HepG2 (cell line): Measurements from ENCODE around the gene ACBD6. TPM values are rescaled to one million over a fixed set of nuclear protein-coding genes. Genes with fewer than 3 reads are reported as not detected.

Experiments
- CEBPG ChIP-seq: IDR thresholded peaks from 2 replicates; pipeline ENCODE4 v1.6.1; 2016
- FOXP1 ChIP-seq, 2 experiments: fragments of 450-650 bp in 1 of 2; IDR thresholded peaks; 2 replicates each; pipeline ENCODE4 v1.6.1; 2017 to 2018; ENCODE audit warnings: antibody characterized with exemption in 1 of 2
- GATAD2A ChIP-seq: IDR thresholded peaks from 2 replicates; pipeline ENCODE4 v1.6.1; 2016
- GLI4 ChIP-seq: sonication (generic); formaldehyde crosslinking; IDR thresholded peaks from 2 replicates; pipeline ENCODE4 v1.5.1; 2020; ENCODE audit warnings: missing genetic modification reagents, mild to moderate bottlenecking, moderate library complexity, borderline replicate concordance
- HNF4A ChIP-seq: sonication (generic); formaldehyde crosslinking; IDR thresholded peaks from 2 replicates; pipeline ENCODE4 v1.4.0; 2020; ENCODE audit warnings: missing genetic modification reagents
- ISL2 ChIP-seq: sonication (generic); formaldehyde crosslinking; IDR thresholded peaks from 2 replicates; pipeline ENCODE4 v1.5.0; 2020; ENCODE audit warnings: missing genetic modification reagents
- JUND ChIP-seq: sonication (generic); formaldehyde crosslinking; IDR thresholded peaks from 2 replicates; pipeline ENCODE4 v1.8.0; 2022; ENCODE audit warnings: mild to moderate bottlenecking, missing genetic modification reagents
- KDM1A ChIP-seq: IDR thresholded peaks from 2 replicates; pipeline ENCODE4 v1.6.1; 2016; ENCODE audit warnings: missing compliant biosample characterization
- MTF2 ChIP-seq: sonication (generic); formaldehyde crosslinking; IDR thresholded peaks from 2 replicates; pipeline ENCODE4 v1.5.0; 2020; ENCODE audit warnings: missing genetic modification reagents, borderline replicate concordance
- RELA ChIP-seq: sonication (generic); formaldehyde crosslinking; IDR thresholded peaks from 2 replicates; pipeline ENCODE4 v1.4.0; 2020; ENCODE audit warnings: missing genetic modification reagents
- SIN3A ChIP-seq: IDR thresholded peaks from 2 replicates; pipeline ENCODE4 v1.6.1; 2011; ENCODE audit warnings: low read depth, mild to moderate bottlenecking, control low read depth, low read length, borderline replicate concordance
- SMC3 ChIP-seq: IDR thresholded peaks from 2 replicates; pipeline ENCODE4 v1.6.1; 2011; ENCODE audit warnings: low read length, improper control_type of control experiment
- ZNF333 ChIP-seq: sonication (generic); formaldehyde crosslinking; IDR thresholded peaks from 2 replicates; pipeline ENCODE4 v1.4.0; 2020; ENCODE audit warnings: mild to moderate bottlenecking, missing genetic modification reagents, borderline replicate concordance
- ZNF441 ChIP-seq: sonication (generic); formaldehyde crosslinking; IDR thresholded peaks from 2 replicates; pipeline ENCODE4 v1.7.0; 2021; ENCODE audit warnings: missing genetic modification reagents, borderline replicate concordance
- polyA plus RNA-seq, 8 experiments: library from polyadenylated mRNA; depleted of rRNA in 3 of 8; stranded (reverse) in 7 of 8; unstranded in 1 of 8; fragments of >200 nt; fragmentation: Illumina TruSeq in 4 of 8; extraction: Trizol in 4 of 8; gene quantifications; 2 replicates each; pipeline versions ENCODE4 v1.2.1 to v1.2.3, GENCODE V29; 2011 to 2016; ENCODE audit warnings: low read depth in 4 of 8, missing spikeins in 1 of 8, mixed read lengths in 1 of 8; ENCODE audit not compliant: insufficient read depth in 1 of 8
- total RNA-seq, 5 experiments: library from RNA; depleted of rRNA; stranded (reverse); fragments of >200 nt; fragmentation: Illumina TruSeq; extraction: Trizol; gene quantifications; 2 replicates each; pipeline ENCODE4 v1.2.3, GENCODE V29; 2016; ENCODE audit warnings: low read depth in 1 of 5
- TF ChIP-seq, protein P1 (sequence below): sonication (generic); formaldehyde crosslinking; IDR thresholded peaks from 2 replicates; pipeline ENCODE4 v1.5.0; 2020; ENCODE audit warnings: mild to moderate bottlenecking, missing genetic modification reagents
- TF ChIP-seq, protein P2 (sequence below), 2 experiments: fragments of 450-650 bp in 1 of 2; sonication (generic) in 1 of 2; formaldehyde crosslinking; IDR thresholded peaks; 2 replicates each; pipeline versions ENCODE4 v1.5.0 to v1.8.0; 2020 to 2022; ENCODE audit warnings: mild to moderate bottlenecking in 1 of 2, missing genetic modification reagents in 1 of 2
- TF ChIP-seq, protein P3 (sequence below): sonication (generic); formaldehyde crosslinking; IDR thresholded peaks from 2 replicates; pipeline ENCODE4 v1.4.0; 2020; ENCODE audit warnings: missing genetic modification reagents
- TF ChIP-seq, protein P4 (sequence below): sonication (generic); formaldehyde crosslinking; IDR thresholded peaks from 2 replicates; pipeline ENCODE4 v1.4.0; 2020; ENCODE audit warnings: missing genetic modification reagents
- TF ChIP-seq, protein P5 (sequence below): sonication (generic); formaldehyde crosslinking; conservative IDR thresholded peaks from 2 replicates; pipeline ENCODE4 v1.8.0; 2022; ENCODE audit warnings: missing genetic modification reagents
- TF ChIP-seq, protein P6 (sequence below): sonication (generic); formaldehyde crosslinking; IDR thresholded peaks from 2 replicates; pipeline ENCODE4 v1.4.0; 2020; ENCODE audit warnings: mild to moderate bottlenecking, missing genetic modification reagents

Gene ACBD6
- total and polyA plus RNA-seq, 2 of the 13 experiments (the other 11 are each of a cell fraction or from before 2014, with no cell fraction given) = 33.5 to 47.2 TPM

DNA sequence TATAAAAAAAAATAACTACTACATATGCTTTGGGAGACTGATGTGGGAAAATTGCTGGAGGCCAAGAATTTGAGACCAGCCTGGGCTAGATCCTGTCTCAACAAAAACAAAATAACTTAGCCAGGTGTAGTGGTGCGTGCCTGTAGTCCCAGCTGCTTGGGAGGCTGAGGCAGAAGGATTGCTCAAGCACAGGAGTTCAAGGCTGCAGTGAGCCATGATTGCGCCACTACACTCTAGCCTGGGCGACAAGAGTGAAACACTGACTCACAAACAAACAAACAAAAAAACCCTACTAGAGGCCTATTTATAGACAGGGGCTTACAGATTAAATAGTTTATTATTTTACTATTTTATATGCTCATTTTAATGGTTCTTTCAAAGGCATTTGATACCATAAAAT lies 192.3 kb downstream of the ACBD6 start (continued):
- TF ChIP-seq, protein P1, sequence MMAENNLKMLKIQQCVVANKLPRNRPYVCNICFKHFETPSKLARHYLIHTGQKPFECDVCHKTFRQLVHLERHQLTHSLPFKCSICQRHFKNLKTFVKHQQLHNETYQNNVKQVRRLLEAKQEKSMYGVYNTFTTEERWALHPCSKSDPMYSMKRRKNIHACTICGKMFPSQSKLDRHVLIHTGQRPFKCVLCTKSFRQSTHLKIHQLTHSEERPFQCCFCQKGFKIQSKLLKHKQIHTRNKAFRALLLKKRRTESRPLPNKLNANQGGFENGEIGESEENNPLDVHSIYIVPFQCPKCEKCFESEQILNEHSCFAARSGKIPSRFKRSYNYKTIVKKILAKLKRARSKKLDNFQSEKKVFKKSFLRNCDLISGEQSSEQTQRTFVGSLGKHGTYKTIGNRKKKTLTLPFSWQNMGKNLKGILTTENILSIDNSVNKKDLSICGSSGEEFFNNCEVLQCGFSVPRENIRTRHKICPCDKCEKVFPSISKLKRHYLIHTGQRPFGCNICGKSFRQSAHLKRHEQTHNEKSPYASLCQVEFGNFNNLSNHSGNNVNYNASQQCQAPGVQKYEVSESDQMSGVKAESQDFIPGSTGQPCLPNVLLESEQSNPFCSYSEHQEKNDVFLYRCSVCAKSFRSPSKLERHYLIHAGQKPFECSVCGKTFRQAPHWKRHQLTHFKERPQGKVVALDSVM (CRISPR knock-in tag) = peak; percentile 61; the same call in 1 of the 2 replicates
- TF ChIP-seq HNF4A (CRISPR knock-in tag) = peak; percentile 55
- TF ChIP-seq MTF2 (CRISPR knock-in tag) = no peak
- TF ChIP-seq GLI4 (CRISPR knock-in tag) = no peak
- TF ChIP-seq JUND = no peak
- TF ChIP-seq, protein P2, sequence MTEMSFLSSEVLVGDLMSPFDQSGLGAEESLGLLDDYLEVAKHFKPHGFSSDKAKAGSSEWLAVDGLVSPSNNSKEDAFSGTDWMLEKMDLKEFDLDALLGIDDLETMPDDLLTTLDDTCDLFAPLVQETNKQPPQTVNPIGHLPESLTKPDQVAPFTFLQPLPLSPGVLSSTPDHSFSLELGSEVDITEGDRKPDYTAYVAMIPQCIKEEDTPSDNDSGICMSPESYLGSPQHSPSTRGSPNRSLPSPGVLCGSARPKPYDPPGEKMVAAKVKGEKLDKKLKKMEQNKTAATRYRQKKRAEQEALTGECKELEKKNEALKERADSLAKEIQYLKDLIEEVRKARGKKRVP (CRISPR knock-in tag; IDR thresholded peaks at IDR 0.05) = 0 out of 4 replicates have a peak, but pooled peaks of 1 of the 2 experiments have one; percentile 24
- TF ChIP-seq ZNF441 (CRISPR knock-in tag) = no peak
- peak; percentile 90 for TF ChIP-seq CEBPG (CRISPR knock-in tag)
- peak; percentile 11; the same call in 1 of the 2 replicates for TF ChIP-seq SMC3
- TF ChIP-seq ZNF333 = no peak
- no peak for TF ChIP-seq ISL2
- TF ChIP-seq SIN3A = no peak
- no peak for TF ChIP-seq RELA (CRISPR knock-in tag)
- TF ChIP-seq FOXP1 (IDR thresholded peaks at IDR 0.05) = no peak
- peak; percentile 87 for TF ChIP-seq FOXP1 (CRISPR knock-in tag; IDR thresholded peaks at IDR 0.05)
- TF ChIP-seq, protein P3, sequence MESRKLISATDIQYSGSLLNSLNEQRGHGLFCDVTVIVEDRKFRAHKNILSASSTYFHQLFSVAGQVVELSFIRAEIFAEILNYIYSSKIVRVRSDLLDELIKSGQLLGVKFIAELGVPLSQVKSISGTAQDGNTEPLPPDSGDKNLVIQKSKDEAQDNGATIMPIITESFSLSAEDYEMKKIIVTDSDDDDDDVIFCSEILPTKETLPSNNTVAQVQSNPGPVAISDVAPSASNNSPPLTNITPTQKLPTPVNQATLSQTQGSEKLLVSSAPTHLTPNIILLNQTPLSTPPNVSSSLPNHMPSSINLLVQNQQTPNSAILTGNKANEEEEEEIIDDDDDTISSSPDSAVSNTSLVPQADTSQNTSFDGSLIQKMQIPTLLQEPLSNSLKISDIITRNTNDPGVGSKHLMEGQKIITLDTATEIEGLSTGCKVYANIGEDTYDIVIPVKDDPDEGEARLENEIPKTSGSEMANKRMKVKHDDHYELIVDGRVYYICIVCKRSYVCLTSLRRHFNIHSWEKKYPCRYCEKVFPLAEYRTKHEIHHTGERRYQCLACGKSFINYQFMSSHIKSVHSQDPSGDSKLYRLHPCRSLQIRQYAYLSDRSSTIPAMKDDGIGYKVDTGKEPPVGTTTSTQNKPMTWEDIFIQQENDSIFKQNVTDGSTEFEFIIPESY (CRISPR knock-in tag) = peak; percentile 67; the same call in 1 of the 2 replicates
- TF ChIP-seq, protein P4, sequence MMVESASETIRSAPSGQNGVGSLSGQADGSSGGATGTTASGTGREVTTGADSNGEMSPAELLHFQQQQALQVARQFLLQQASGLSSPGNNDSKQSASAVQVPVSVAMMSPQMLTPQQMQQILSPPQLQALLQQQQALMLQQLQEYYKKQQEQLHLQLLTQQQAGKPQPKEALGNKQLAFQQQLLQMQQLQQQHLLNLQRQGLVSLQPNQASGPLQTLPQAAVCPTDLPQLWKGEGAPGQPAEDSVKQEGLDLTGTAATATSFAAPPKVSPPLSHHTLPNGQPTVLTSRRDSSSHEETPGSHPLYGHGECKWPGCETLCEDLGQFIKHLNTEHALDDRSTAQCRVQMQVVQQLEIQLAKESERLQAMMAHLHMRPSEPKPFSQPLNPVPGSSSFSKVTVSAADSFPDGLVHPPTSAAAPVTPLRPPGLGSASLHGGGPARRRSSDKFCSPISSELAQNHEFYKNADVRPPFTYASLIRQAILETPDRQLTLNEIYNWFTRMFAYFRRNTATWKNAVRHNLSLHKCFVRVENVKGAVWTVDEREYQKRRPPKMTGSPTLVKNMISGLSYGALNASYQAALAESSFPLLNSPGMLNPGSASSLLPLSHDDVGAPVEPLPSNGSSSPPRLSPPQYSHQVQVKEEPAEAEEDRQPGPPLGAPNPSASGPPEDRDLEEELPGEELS (CRISPR knock-in tag) = peak; percentile 83
- TF ChIP-seq, protein P5, sequence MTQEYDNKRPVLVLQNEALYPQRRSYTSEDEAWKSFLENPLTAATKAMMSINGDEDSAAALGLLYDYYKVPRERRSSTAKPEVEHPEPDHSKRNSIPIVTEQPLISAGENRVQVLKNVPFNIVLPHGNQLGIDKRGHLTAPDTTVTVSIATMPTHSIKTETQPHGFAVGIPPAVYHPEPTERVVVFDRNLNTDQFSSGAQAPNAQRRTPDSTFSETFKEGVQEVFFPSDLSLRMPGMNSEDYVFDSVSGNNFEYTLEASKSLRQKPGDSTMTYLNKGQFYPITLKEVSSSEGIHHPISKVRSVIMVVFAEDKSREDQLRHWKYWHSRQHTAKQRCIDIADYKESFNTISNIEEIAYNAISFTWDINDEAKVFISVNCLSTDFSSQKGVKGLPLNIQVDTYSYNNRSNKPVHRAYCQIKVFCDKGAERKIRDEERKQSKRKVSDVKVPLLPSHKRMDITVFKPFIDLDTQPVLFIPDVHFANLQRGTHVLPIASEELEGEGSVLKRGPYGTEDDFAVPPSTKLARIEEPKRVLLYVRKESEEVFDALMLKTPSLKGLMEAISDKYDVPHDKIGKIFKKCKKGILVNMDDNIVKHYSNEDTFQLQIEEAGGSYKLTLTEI = no peak
- TF ChIP-seq, protein P6, sequence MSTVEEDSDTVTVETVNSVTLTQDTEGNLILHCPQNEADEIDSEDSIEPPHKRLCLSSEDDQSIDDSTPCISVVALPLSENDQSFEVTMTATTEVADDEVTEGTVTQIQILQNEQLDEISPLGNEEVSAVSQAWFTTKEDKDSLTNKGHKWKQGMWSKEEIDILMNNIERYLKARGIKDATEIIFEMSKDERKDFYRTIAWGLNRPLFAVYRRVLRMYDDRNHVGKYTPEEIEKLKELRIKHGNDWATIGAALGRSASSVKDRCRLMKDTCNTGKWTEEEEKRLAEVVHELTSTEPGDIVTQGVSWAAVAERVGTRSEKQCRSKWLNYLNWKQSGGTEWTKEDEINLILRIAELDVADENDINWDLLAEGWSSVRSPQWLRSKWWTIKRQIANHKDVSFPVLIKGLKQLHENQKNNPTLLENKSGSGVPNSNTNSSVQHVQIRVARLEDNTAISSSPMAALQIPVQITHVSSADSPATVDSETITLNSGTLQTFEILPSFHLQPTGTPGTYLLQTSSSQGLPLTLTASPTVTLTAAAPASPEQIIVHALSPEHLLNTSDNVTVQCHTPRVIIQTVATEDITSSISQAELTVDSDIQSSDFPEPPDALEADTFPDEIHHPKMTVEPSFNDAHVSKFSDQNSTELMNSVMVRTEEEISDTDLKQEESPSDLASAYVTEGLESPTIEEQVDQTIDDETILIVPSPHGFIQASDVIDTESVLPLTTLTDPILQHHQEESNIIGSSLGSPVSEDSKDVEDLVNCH (CRISPR knock-in tag) = no peak
- TF ChIP-seq KDM1A (CRISPR knock-in tag) = peak; percentile 69; the same call in 1 of the 2 replicates
- TF ChIP-seq GATAD2A = peak; percentile 70
